Loucy (cell line): ENCODE data around the gene BCL2.

Source experiments
- H2AFZ ChIP-seq: fragments of 200-600 bp; sonication (generic); 2 replicates; pipeline ENCODE4 v1.6.0; 2016; ENCODE audit warnings: antibody characterized with exemption, mild to moderate bottlenecking, low read length, moderate library complexity
- H3F3A ChIP-seq: fragments of 200-600 bp; 2 replicates; pipeline ENCODE4 v1.6.0; 2016; ENCODE audit warnings: antibody characterized with exemption, low read depth, mild to moderate bottlenecking
- H3K27me3 ChIP-seq: fragments of 200-600 bp; sonication (generic); 2 replicates; pipeline ENCODE4 v1.6.1; 2014; ENCODE audit warnings: low read length, mild to moderate bottlenecking; ENCODE audit not compliant: insufficient read depth, poor library complexity, severe bottlenecking
- H3K36me3 ChIP-seq: fragments of 200-600 bp; sonication (generic); 2 replicates; pipeline ENCODE4 v1.6.1; 2016; ENCODE audit warnings: low read length; ENCODE audit not compliant: insufficient read depth
- H3K4me1 ChIP-seq: fragments of 200-600 bp; sonication (generic); 2 replicates; pipeline ENCODE4 v1.5.1; 2014; ENCODE audit warnings: low read length, mild to moderate bottlenecking; ENCODE audit not compliant: insufficient read depth, poor library complexity, severe bottlenecking
- H3K4me2 ChIP-seq: fragments of 200-600 bp; sonication (generic); 2 replicates; pipeline ENCODE4 v1.6.0; 2014; ENCODE audit warnings: antibody characterized with exemption, low read length, low read depth, mild to moderate bottlenecking; ENCODE audit not compliant: poor library complexity, severe bottlenecking
- H3K4me3 ChIP-seq: fragments of 200-600 bp; sonication (generic); 2 replicates; pipeline ENCODE4 v1.5.1; 2014; ENCODE audit warnings: low read length, mild to moderate bottlenecking, mixed read lengths; ENCODE audit not compliant: poor library complexity, severe bottlenecking
- H3K79me2 ChIP-seq: fragments of 200-600 bp; sonication (generic); 2 replicates; pipeline ENCODE4 v1.6.1; 2014; ENCODE audit warnings: low read length; ENCODE audit not compliant: insufficient read depth
- H3K9ac ChIP-seq: fragments of 200-600 bp; sonication (generic); 2 replicates; pipeline ENCODE4 v1.6.0; 2014; ENCODE audit warnings: mild to moderate bottlenecking, low read depth, low read length, moderate library complexity; ENCODE audit not compliant: poor library complexity, severe bottlenecking
- H3K9me2 ChIP-seq: fragments of 200-600 bp; sonication (generic); replicated peaks from 2 replicates; pipeline ENCODE4 v1.6.1; 2016; ENCODE audit warnings: low read depth, low read length, mixed read lengths
- H3K9me3 ChIP-seq: fragments of 200-600 bp; sonication (generic); 2 replicates; pipeline ENCODE4 v1.6.1; 2014; ENCODE audit warnings: mild to moderate bottlenecking, antibody characterized with exemption, low read length, low read depth; ENCODE audit not compliant: insufficient read depth
- H4K20me1 ChIP-seq: fragments of 200-600 bp; sonication (generic); 2 replicates; pipeline ENCODE4 v1.6.0; 2014; ENCODE audit warnings: antibody characterized with exemption, low read length, mild to moderate bottlenecking; ENCODE audit not compliant: insufficient read depth, poor library complexity, severe bottlenecking
- CTCF ChIP-seq: fragments of 200-600 bp; sonication (generic); conservative IDR thresholded peaks from 2 replicates; pipeline ENCODE4 v1.5.1; 2014; ENCODE audit warnings: mild to moderate bottlenecking, antibody characterized with exemption, low read length
- EZH2phosphoT487 ChIP-seq: fragments of 200-600 bp; IDR thresholded peaks from 2 replicates; pipeline ENCODE4 v1.6.1; 2018; ENCODE audit warnings: antibody characterized with exemption, mild to moderate bottlenecking, moderate library complexity, borderline replicate concordance

BCL2 gene

GRCh38 chr18:63128237-63128974, 191.2 kb downstream of the BCL2 start:
- Histone ChIP-seq H3K9ac (peak overlapping the region; percentile 26), H3K9me3 (no peaks in the 10 kb centered on the region), H3F3A (no peaks in the 10 kb centered on the region), H3K4me3 (no peak overlapping the region), H3K9me2 (no peaks in the 10 kb centered on the region), H2AFZ (no peak overlapping the region), H3K36me3 (peaks cover 12% of the 10 kb centered on the region; the same call in 1 of the 2 replicates), H3K4me2 (no peak overlapping the region), H4K20me1 (no peaks in the 10 kb centered on the region), H3K4me1 (peaks cover 53% of the 10 kb centered on the region), H3K79me2 (peaks cover 21% of the 10 kb centered on the region; the same call in 1 of the 2 replicates), H3K27me3 (no peaks in the 10 kb centered on the region)
- TF ChIP-seq CTCF (no peak), EZH2phosphoT487 (no peak)

GRCh38 chr18:63126134-63127069, 193.2 kb downstream of the BCL2 start:
- H3K4me1 ChIP-seq, result peaks cover 48% of the 10 kb centered on the region
- peak overlapping the region; percentile 1 for H3K4me2 ChIP-seq
- H3K79me2 ChIP-seq, result peaks cover 16% of the 10 kb centered on the region; the same call in 1 of the 2 replicates
- no peak for TF ChIP-seq EZH2phosphoT487
- no peak for TF ChIP-seq CTCF
- H3K9me2 ChIP-seq, result no peaks in the 10 kb centered on the region
- peak overlapping the region; percentile 51 for H3K9ac ChIP-seq
- H3K4me3 ChIP-seq, result no peak overlapping the region
- H2AFZ ChIP-seq, result no peak overlapping the region
- no peaks in the 10 kb centered on the region for H3F3A ChIP-seq
- peaks cover 12% of the 10 kb centered on the region for H3K36me3 ChIP-seq
- no peaks in the 10 kb centered on the region for H3K27me3 ChIP-seq
- H4K20me1 ChIP-seq, result no peaks in the 10 kb centered on the region
- no peaks in the 10 kb centered on the region for H3K9me3 ChIP-seq

GRCh38 chr18:63120620-63121019, 198.9 kb downstream of the BCL2 start:
- Histone ChIP-seq H3F3A (no peaks in the 10 kb centered on the region), H3K4me1 (peaks cover 42% of the 10 kb centered on the region), H3K36me3 (no peaks in the 10 kb centered on the region; the same call in 1 of the 2 replicates), H4K20me1 (no peaks in the 10 kb centered on the region), H3K9me3 (no peaks in the 10 kb centered on the region), H3K9me2 (no peaks in the 10 kb centered on the region), H3K79me2 (no peaks in the 10 kb centered on the region), H3K4me3 (no peak overlapping the region), H3K27me3 (no peaks in the 10 kb centered on the region), H3K4me2 (no peak overlapping the region), H2AFZ (no peak overlapping the region), H3K9ac (no peak overlapping the region)
- TF ChIP-seq EZH2phosphoT487, result no peak
- no peak for TF ChIP-seq CTCF
